ENCODE results near the gene EEF1A2.
"Not testable (repeated sequence)": the region's sequence is repeated elsewhere in the genome, so short reads cannot be mapped to it uniquely, and the experiment has no call there.

The EEF1A2 gene

DNA sequence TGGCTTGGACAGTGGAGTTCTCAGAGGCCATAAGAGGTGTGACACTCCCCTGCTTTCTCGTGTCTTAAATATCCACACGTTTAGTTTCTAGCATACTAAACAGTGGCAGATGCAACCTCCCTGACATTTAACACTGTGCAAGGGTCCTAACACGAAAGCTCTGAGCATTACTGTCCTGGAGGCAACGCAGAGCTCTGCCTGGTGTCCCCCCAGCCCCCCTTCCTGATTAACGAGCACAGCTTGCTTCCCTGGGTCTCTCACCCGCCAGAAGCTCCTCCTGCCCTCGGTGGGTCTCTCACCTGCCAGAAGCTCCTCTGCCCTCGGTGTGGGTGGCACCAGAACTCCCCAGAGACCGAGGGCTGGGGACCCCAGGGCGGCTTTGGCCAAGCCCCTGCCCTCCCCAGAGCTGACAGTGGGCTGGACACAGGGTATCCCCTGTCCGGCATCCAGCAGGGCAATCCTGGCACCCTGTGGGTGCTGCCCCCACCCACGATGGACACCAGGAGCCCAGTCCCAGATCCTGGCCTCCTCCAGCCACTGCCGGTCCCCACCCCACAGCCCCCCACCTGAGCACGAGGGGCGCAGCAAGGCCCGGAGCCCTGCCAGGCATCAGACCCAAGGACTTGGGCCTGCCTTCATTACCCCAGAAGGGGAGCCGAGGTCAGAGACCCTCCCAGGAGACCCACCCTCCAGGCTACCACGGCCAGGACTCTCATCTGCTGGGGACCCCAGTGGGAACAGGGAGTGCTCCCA is 14.1 kb downstream of the EEF1A2 start:
- no peak for DNase-seq (ENCODE audit: low read depth)

DNA sequence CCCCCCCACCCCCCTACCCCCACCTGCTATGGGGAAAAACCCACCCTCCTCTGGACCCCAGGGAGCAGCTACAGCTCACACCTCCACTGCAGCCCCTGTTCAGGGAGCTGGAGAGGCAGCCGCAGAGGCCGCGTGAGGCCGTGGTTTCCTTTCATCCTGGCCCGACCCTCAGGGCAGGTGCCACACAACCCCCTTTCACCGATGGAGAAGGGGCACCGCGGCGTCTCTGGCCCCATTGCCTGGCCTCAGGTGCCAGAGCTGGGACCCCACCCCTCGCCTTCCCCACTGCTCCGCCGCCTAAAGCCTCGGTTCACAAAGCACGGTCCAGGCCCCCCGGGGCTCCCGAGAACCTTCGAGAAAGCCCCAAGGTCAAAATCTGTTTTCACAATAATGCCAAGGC is 14.6 kb downstream of the EEF1A2 start:
- no peak for DNase-seq (ENCODE audit: low read depth)

DNA sequence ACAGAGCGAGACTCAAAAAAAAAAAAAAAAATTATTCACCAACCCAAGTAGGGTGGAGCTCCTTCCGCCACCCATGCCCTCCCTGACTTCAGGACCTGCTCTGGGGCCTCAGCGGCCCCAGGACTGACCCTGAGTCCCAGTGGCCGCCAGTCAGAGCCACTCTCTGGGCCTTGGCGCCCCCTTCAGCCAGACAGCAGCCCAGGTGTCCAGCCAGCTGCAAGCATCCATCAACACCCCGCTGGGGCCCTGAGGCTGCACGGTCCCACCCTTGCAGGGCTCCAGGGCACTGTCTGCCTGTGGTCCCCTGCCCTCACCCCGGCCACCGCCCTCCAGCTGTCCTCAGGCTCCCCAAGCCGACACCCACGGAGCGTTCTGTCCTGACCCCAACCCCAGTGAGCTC is 15.0 kb downstream of the EEF1A2 start:
- DNase-seq (ENCODE audit: low read depth): no peak

DNA sequence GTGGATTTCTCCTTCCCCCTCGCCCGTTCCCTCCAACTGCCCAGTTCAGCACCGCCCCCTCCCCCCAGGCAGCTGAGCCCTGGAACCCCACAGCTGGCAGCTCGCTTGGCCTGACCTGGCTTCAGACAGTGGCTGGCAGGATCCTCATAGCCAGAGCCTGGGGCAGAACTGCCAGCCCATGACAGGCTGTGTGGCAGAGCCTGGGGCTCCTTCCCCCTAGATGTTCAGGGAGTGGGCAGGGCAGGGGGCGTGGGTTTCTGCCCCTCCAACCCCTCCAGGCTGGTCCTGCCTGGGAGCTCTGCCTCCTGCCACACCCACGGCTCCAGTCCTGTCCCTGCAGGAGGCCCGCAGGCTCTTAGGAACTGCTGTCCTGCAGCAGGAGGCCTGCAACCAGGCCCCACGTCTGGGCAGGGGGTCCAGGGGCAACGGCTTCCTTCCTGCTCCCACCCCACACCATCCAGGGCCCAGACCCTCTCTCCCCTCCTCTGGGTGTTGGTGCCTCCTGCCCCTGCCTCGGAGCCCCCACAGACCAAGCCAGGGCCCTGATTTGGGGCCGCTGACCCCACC is 16.8 kb downstream of the EEF1A2 start:
- DNase-seq (ENCODE audit: low read depth): no peak

DNA sequence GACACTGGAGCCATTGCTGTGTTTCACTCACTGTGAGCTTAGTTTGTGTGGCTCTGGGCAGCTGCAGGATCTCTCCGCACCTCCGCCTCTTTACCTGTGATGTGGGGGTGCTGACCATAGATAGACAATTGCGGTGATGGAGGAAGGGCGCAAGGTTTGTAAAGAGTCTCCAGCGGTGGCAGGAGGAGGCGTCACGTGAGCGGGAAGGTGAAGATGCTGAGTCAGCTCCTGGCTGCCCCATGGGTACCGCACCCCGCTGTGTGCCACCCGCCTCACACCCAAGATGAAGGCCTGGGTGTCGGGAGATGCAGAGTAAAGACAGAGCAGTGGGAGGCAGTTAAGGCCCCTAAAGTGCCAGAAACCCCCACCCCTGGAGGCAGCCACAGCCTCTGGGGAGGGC is 17.4 kb downstream of the EEF1A2 start:
- no peak for DNase-seq (ENCODE audit: low read depth)

DNA sequence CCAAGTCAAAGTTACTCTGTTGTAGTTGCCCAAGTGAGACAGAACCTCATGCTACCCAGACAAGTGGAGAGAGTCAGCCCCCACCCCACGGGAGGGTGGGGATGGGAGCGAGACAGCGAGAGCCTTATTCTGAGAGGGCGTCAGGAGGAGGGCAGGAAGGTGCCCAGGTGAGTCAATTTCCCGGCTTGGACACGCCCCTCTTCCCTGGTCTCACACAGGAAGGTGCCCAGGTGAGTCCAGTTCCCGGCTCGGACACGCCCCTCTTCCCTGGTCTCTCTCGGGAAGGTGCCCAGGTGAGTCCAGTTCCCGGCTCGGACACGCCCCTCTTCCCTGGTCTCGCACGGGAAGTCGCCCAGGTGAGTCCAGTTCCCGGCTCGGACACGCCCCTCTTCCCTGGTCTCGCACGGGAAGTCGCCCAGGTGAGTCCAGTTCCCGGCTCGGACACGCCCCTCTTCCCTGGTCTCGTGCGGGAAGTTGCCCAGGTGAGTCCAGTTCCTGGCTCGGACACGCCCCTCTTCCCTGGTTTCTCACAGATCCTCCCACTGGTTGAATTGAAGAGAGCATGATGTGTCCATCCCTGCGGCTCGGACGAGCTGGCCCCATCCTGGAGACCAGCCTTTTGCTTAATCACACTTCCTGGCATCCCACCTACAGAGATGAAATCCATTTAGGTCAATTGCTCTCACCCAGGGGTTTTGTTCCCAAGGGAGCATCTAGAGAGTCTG is 19.0 kb downstream of the EEF1A2 start:
- DNase-seq (ENCODE audit: low read depth): not testable (repeated sequence)

DNA sequence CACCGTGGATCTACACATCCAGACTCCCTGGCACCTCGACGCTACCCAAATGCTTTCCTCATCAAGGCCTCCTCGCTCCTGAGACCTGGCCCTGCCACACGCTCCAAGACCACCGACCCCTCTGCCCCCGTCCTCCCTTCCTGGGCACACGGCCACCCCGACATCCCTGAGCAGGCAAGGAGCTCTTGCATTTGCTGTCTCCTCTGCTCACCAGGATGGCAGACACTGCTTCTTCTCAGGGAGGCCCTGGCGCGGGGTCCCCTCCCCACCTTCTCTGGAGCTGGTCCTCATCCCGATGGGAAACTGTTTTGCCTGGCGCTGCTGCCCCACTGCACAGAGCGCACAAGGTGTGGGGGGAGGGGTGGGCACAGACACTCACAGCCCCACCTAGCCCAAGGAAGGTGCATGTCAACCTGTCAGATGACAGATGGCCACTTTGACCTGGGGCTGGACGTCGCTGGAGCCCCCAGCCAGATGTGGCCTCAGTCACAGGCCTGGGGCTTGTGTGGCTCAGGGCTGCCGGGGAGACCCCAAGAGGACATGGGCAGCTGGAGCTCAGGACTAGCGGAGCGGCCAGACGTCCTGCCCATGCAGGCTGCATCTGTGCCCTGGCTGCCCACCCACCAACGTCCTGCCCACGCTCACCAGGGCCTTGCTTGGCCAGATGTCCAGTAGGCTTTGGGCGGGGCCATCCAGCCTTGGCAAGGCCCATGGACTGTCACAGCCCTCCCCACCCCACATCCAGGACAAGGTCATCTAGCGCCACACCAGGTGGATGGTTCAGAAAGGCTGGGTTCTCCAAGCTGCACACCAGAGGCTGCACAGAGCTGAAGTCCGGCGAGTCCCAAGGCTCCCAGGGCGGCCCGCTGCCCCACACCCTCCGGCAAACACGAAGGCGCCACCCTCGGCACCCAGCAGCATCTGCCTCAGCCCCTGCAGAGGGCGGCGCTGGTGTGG is 20.3 kb downstream of the EEF1A2 start:
- no peak for DNase-seq (ENCODE audit: low read depth)

DNA sequence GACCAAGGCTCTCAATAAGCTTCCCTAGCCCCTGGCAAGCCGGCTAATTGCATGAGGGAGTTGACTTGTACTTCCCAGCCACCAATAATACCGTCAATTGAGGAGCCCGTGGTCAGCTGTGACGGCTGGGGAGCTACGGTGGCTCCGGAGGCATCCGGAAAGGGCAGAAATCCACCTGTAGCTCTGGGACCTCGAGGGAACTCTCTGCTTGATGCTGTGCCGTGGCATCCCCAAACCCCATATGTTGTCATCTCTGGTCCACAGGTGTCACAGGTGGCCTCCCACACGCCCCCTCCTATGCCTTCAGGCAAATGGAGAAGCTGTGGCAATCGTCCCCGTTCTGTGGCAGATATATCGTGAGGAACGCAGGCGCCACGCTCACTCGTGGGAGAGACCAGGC is 20.9 kb downstream of the EEF1A2 start:
- DNase-seq (ENCODE audit: low read depth): no peak

DNA sequence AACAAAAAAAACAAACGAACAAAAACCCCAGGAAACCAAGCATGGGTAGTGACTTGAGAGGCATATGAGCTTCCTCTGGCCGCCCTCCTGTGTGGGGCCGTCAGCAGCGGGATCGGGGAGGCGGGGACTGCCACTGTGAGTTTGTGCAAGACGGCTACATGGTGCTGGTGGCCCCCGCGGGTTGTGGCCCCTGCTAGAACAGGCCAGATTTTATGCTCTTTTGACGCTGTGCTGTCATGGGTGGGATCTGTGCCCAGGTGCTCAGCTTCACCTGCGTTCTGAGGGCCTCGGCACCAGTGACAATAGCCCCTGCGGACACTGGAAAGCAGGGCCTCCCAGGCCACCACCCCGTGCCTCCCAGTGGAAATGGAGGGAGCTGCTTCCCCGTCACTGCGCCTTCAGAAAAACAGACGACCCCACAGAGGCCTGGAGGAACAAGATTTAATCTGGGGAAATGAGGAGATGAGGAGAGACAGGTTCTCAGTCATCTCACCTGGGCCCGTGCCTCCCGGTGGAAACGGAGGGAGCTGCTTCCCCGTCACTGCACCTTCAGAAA is 21.7 kb downstream of the EEF1A2 start:
- no peak for DNase-seq (ENCODE audit: low read depth)

DNA sequence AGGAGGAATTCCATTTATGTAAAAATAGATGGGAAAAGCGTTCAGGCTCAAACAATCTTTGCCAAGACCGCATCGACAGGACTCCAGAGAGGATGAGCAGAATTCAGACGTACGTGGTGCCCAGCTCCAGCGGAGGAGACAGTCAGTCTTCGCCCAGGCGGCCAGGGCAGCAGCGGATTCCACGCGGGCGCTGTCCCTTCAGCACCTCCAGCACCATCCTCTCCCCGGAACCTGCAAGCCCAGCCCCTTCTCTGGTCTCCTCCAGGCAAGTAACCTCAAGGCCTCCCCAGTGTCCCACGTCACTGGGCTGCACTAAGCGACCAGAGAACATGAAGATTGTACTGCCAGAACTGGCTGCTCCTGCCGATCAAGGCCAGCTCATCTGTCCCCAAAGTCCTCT is 23.7 kb downstream of the EEF1A2 start:
- DNase-seq (ENCODE audit: low read depth): no peak

DNA sequence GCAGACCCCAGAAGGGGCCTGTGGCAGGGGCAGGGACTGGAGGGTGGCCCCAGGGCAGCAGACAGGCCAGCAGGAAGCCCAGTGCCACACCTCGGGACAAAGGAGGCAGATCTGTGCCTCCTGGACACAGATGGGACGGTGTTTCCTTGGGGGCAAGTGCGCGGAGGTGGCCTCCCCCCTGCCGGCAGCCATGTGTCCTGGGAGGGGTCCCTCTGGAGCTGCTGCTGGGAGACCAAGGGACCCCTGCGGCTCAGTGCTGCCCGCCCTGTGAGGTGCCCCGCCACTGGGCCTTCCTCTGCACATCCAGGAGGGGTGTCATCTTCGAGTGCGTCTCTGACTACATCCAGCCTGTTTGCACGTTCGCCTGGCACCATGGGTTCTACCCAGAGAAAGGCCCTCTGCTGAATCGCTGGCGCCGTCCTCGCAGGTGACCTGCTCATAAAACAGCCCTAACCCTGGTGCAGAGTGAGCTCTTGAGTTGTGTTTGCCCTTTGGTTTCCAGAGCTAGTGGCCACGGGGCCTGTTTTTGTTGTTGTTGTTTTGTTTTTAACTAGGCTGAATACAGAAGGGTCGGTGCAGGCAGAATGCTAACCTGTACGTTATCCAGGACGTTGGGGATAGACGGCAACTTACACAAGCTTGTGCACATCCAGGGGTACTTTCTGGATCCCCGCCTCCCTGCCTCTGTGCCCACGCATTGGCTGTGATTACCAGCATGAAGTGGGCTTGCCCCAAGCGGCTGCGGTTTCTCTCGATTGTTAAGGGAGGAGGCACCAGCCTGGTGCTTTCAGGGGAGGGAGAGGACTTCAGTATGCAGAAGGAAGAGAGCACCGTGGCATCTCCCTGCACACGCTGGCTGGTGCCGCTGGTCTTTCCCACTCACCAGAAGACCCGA is 25.1 kb downstream of the EEF1A2 start:
- no peak for DNase-seq (ENCODE audit: low read depth)

DNA sequence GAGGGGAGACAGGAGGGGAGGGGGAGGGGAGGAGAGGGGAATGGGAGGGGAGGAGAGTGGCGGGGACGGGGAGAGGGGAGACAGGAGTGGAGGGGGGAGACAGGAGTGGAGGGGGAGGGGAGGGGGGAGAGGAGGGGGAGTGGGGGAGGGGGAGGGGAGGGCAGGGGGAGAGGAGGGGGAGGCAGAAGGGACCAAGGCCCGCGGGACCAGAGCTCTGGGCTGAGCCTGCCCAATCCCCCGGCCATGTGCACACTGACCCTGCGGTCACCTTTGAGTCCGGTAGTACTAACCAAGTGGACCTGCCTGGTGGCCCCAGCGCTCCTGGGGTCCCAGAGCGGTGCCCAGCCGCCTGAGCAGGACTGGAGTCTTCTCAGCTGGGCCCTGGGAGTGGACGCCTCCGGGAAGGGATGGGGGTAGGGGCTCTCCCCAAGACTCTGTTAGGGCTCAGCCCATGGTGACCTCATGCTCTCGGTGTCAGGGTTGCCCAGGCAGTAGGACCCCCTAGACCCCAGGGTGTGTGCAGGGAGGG is 26.0 kb downstream of the EEF1A2 start:
- no peak for DNase-seq (ENCODE audit: low read depth)

DNA sequence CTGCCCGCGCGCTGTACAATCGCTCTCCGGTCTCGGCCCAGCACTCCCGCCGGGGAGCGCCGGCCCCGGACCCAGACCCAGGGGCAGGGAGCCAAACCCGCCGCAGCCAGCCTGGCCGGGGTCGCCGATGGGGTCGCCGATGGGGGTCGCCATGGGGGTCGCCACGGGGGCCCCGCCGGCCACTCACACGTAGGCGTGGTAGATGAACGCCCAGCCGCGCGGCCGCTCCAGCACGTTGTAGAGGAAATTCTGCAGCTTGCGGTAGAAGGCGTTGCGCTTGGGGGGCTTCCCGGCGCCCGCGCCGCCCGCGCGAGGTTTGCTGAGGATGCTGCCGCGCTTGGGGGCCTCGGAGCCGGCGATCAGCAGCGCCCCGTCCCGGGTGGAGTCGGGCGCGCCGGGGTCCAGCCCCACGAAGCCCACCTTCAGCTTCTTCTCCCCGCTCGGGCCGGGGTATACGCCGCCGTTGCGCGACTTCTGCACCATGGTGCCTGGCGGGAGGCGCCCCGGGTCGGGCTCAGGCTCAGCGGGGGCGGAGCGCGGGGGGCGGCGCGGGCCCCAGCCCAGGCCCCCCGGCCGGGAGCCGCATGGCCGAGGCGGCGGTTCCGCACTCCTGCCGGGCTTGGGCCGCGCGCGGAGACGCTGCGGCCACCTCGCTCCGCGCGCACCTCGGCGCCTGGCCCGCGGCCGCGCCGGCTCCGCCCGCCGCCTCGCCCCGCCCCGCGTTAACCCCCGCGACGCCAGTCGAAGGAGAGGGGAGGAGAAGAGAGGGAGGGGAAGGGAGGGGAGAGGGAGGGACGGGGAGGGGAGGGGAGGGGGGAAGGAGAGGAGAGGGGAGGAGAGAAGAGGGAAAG is 26.7 kb downstream of the EEF1A2 start, which contains the start of gene KCNQ2:
KCNQ2 (minus strand) TSS at position 675 of the 851 bp plus-strand sequence; CDS start at position 483, 192 bp downstream.
- no peak for DNase-seq (ENCODE audit: low read depth)

DNA sequence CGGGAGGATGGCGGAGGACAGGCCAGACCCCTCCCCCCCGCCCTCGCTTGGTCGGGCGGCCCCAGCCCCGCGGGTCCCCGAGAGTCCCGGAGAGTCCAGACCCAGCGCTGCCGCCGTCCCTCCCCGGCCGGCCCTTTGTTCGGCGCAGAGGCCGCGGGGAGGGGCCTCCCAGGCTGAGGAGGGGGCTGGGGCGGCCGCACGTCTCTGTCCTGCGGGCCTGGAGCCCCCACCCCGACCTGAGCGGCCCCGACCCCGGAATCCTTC is 27.2 kb downstream of the EEF1A2 start:
- DNase-seq (ENCODE audit: low read depth): no peak

DNA sequence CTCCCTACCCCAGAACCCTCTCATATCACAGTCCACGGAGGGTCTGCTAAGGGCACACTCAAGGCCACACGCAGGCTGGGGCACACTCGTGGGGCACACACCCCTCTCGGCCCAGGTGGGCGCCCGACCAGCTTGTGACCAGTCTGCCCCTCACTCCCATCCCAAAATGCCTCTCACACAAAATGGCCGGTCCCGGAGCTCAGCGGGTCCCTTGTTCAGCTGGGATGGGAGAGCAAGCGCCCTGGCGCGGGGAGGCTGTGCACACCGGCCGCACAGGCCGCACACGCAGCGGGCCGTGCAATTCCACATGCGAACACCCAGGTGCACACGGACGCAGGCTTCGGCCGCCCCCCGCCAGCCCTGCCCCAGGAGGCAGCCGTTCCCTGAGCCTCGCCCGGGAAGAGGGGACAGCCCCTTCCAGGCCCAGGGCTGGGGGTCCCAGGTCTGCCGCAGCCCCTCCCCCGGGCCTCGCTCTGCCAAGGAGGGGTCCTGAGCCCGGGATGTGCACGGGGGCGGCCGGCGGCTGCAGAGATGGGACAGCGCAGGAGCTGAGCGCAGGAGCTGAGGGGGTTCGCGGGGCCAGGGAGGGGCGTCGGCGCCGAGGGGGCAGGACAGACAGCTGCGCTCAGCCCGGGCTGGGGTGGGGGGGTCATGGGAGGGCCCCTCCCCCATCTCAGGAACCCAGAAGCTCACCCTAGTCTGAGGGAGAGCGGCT is 27.7 kb downstream of the EEF1A2 start:
- no peak for DNase-seq (ENCODE audit: low read depth)

DNA sequence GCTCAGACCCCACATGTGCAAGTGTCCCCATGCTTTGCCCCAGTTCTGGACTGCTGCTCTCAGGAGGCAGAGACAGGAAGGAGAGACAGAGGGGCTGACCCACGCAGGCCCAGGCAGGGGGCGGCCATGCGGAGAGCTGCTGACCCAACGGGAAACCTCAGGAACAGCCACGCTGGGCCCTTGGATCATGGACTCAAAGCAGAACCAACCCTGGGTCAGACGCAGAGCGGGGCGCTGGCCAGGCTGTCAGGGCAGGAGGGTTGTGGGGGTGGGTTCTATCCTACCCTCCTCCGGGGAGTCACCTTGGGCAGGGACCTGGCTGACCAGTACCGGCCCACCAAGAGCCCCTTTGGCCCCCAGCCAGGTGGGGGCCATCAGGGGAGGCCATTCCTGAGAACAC is 28.5 kb downstream of the EEF1A2 start:
- no peak for DNase-seq (ENCODE audit: low read depth)

DNA sequence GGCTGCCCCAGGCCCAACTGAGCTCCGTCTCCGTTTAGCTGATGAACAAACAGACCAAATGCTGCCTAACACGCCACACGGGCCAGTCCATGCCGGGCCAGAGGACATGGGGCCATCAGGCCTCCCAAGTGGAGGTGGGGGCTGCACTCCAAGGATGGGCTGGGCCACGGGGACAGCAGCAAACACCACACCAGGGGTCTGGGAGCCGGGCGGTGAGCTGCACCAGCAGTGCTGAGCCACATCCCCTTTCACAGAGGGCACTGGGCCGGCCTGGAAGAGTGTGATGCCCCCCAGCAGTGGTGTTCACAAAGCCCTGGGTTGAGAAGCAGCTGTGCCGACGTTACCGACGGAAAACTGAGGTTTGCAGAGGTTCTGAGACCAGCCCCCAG is 29.2 kb downstream of the EEF1A2 start:
- no peak for DNase-seq (ENCODE audit: low read depth)

DNA sequence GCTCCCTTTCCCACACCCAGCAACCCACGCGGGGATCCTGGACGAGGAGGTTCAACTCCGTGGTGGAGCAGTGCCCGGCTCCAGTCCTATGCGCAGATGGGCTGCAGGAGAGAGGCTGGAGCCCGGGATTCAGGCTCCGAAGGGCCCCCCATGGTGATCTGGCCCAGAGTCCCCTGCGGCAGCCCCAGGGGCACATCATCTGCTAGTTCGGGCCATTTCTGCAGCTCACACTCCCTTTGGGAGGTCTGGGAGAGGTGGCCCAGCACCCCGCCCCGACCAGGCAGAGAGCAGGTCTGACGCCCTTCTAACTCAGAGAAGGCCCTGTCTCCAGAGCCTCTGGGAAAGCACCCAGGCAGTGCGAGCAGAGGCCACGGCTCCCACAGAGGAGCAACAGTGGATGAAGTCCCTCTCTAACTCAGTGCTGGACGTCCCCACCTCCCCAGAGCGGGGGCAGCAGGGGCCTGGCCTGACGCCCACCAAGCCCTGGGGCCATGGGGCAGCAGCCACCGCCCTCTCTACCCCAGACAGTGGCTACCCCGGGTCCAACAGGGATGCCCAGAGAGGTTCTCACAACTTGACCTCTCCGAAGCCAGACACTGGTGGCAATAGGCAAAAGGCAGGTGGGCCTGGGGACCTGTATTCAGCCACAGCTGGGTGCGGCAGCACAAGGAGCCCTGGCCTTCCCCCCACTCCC is 29.7 kb downstream of the EEF1A2 start:
- no peak for DNase-seq (ENCODE audit: low read depth)

DNA sequence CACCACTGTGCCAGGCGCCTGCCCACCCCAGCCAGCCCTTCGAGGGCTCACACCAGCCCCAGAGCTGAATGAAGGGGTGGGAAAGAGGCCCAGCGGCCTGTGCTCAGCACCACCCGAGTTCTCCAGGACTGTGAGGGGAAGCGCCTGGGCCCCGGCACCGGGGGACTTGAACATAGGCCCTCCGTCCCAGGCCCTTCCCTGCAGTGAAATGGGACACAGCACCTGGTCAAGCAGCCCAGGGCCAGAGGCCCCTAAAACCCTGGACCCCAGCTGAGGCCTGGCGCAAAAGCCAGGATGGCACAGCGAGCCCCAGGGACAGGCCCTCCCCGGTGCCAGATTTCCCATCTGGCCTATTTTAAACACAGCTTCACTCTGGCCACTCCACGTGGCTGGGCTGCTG is 30.5 kb downstream of the EEF1A2 start:
- DNase-seq (ENCODE audit: low read depth): no peak
